ENCODE measurements around the gene RBMXL3. TPM values are rescaled to one million over a fixed set of nuclear protein-coding genes. Genes with fewer than 3 reads are reported as not detected.

Gene RBMXL3
- not detected in 2 replicates for total RNA-seq

DNA sequence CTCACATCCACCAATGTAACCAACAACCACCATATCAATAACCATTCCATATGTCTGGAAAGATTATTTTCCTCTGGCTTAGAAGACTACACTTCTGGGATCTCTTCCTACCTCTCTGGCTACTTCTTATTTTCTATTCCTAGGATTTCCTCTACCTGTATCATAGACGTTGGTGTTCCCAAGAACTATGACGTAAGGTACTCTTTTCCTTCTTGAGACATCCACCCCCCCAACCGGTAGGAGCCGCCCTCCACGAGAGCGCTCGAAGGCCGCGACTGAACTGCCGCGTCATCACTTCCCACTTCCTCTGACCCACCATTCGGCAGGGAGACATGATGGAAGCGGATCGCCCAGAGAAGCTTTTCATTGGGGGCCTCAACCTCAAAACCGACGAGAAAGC is at the start of gene RBMXL3:
Gene RBMXL3 (plus strand): TSS at position 301 of the 400 bp plus-strand sequence. CDS start 32 bp downstream, at position 333.

DNA sequence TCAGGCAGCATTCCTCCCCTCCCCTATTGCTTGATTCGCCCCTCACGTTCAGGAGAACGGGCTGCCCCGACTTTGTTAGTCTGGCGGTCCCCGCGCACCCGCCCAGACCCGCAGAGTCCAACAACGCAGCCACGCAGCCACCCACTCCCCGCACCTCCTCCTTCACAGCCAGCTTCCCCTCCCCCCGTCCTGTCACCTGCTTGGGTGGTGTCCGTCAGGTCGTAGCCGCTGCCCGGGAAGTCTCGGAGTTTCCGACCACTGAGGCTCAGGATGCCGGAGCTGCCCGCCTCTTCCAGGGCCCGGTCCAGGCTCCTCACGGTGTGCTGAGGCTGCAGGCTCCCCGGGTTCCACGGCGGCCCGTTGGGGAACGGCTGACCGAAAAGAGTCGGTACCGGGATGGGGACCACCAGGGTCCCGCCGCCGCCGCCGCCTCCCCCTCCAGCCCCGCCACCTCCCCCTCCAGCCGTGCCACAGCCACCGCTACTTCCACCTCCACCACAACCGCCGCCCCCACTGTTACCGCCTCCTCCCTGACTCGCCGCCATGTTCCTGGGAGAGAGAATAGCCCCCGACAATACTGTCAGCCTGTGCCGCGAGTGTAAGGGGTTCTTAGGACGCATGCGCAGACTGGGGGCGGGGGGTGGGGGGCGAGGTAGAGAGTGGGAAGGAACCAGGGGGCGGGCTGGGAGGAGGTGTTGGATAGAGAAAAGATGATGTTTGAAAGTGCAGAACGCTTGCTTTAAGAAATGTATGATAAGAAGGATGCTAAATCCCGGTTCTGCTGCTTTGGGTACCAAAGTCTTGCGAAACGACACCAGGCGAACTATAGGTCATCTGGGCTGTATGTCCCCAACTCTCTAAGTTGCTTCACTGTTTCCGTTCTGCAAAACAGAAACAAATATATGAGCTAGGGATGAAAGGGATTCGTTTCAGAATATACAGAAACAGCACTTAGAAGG is 44.6 kb downstream of the RBMXL3 start, which contains the start of gene LRCH2:
Gene LRCH2 (minus strand): TSS at position 600 of the 959 bp plus-strand sequence. CDS start 55 bp downstream, at position 545.

Other genes with a start within 250 kb of the RBMXL3 start
- gene IL13RA2, start 171.8 kb upstream of the RBMXL3 start, total RNA-seq: 2.4 and 7.5 TPM in 2 replicates
- gene LRCH2, start 44.7 kb downstream of the RBMXL3 start, total RNA-seq: 0.24 TPM in 1 of 2 replicates, not detected in the other
- gene LUZP4, start 100.3 kb downstream of the RBMXL3 start, total RNA-seq: not detected in 2 replicates

Data from tracheal epithelial cell (primary cell).